ENCODE measurements around the gene MDFIC. TPM values are rescaled to one million over a fixed set of nuclear protein-coding genes. Genes with fewer than 3 reads are reported as not detected.

The MDFIC gene
- polyA plus RNA-seq, 1 of the 3 experiments (the other 2 are of a cell fraction), result 2.8 TPM

DNA sequence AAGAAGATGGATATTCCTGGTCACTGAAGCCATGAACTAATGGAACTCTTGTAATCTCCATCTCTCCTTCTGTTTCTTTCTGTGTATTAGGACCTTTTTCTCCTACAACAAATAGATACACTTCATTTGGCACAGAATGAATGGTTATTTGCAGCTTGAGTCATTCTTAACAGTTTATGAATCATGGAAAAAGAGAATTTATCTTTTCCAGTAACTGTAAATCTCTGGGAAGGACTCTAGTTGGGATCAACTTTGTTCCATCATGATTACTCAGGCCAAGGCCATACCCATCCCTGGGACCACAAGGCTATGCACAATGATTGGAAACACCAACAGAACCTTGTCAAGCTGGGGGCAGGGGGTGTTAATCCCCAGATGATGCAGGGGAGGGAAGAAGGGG lies 36.1 kb upstream of the MDFIC start:
- H2AFZ ChIP-seq (ENCODE audit: low read depth), result no peak overlapping the region
- H3K9me3 ChIP-seq, result no peaks in the 10 kb centered on the region
- ChIA-PET POLR2A (no interaction called here), CTCF (no interaction called here)
- no peak overlapping the region for H3K4me2 ChIP-seq
- TF ChIP-seq SMC3 (IDR thresholded peaks at IDR 0.05; ENCODE audit: low read depth, low read length), result no peak
- peak; percentile 33; the same call in 1 of the 2 replicates for TF ChIP-seq ZBTB33 (IDR thresholded peaks at IDR 0.05; ENCODE audit: borderline replicate concordance, low read depth)
- TF ChIP-seq TCF12 (IDR thresholded peaks at IDR 0.05), result peak; percentile 51; the same call in 1 of the 2 replicates
- no peak for TF ChIP-seq GABPA (IDR thresholded peaks at IDR 0.05; ENCODE audit: low read depth)
- TF ChIP-seq EZH2phosphoT487 (IDR thresholded peaks at IDR 0.05; ENCODE audit: borderline replicate concordance, low read depth), result no peak
- peak; percentile 62 for TF ChIP-seq NFIC (IDR thresholded peaks at IDR 0.05; ENCODE audit: borderline replicate concordance)
- no peak for TF ChIP-seq MEF2A (IDR thresholded peaks at IDR 0.05; ENCODE audit: borderline replicate concordance, low read depth)
- peak in 1 of 2 experiments; percentile 59; a peak in 1 of 4 replicates for TF ChIP-seq EP300 (IDR thresholded peaks at IDR 0.05; ENCODE audit: borderline replicate concordance in 1 of 2, low read depth in 1 of 2, low read length in 1 of 2)
- TF ChIP-seq FOXM1 (IDR thresholded peaks at IDR 0.05; ENCODE audit: low read depth), result no peak
- no peak for TF ChIP-seq FOXJ3 (CRISPR knock-in tag; IDR thresholded peaks at IDR 0.05)
- TF ChIP-seq RAD21 (IDR thresholded peaks at IDR 0.05; ENCODE audit: low read length), result no peak
- peak; percentile 65; the same call in 1 of the 2 replicates for TF ChIP-seq FOSL2 (IDR thresholded peaks at IDR 0.05; ENCODE audit: borderline replicate concordance, low read depth)
- TF ChIP-seq POLR2AphosphoS5 (IDR thresholded peaks at IDR 0.05; ENCODE audit: low read depth, low read length), result no peak
- no peak for TF ChIP-seq YY1 (IDR thresholded peaks at IDR 0.05; ENCODE audit: low read depth)
- no peak for TF ChIP-seq TEAD4 (IDR thresholded peaks at IDR 0.05; ENCODE audit: borderline replicate concordance, insufficient read depth)
- peak; percentile 69 for TF ChIP-seq JUND (IDR thresholded peaks at IDR 0.05)
- no peak for TF ChIP-seq USF1 (IDR thresholded peaks at IDR 0.05; ENCODE audit: borderline replicate concordance, low read depth)
- no peak for TF ChIP-seq RXRA (IDR thresholded peaks at IDR 0.05; ENCODE audit: borderline replicate concordance, low read depth)
- TF ChIP-seq SIN3A (IDR thresholded peaks at IDR 0.05; ENCODE audit: borderline replicate concordance, low read depth, low read length), result no peak
- peak; percentile 52; the same call in 1 of the 2 replicates for TF ChIP-seq PBX3 (IDR thresholded peaks at IDR 0.05)
- no peak for TF ChIP-seq RFX5 (IDR thresholded peaks at IDR 0.05; ENCODE audit: low read length)
- TF ChIP-seq GATA2 (CRISPR knock-in tag; IDR thresholded peaks at IDR 0.05), result no peak
- no peak for TF ChIP-seq CHD2 (IDR thresholded peaks at IDR 0.05; ENCODE audit: low read length, partially characterized antibody)
- TF ChIP-seq RCOR1 (IDR thresholded peaks at IDR 0.05; ENCODE audit: low read length), result no peak
- H3K9ac ChIP-seq, result no peak overlapping the region
- H3K36me3 ChIP-seq (replicated peaks in 1 of 2; ENCODE audit: control insufficient read depth in 1 of 2, insufficient read depth in 2 of 2, low read length in 1 of 2), result no peaks in the 10 kb centered on the region
- H3F3A ChIP-seq (replicated peaks; ENCODE audit: insufficient read depth), result peaks cover 4% of the 10 kb centered on the region
- H3K79me2 ChIP-seq (ENCODE audit: insufficient read depth), result no peaks in the 10 kb centered on the region; the same call in 1 of the 2 replicates
- H3K9me2 ChIP-seq, result no peaks in the 10 kb centered on the region
- no peak overlapping the region for H3K4me3 ChIP-seq (ENCODE audit: low read depth in 2 of 2, low read length in 1 of 2)
- H3K27ac ChIP-seq (ENCODE audit: low read depth in 2 of 2, low read length in 1 of 2), result peak overlapping the region in 1 of 2 experiments; percentile 21; a peak in 2 of 4 replicates
- H3K4me1 ChIP-seq (ENCODE audit: control insufficient read depth in 1 of 2, insufficient read depth in 2 of 2, low read depth in 1 of 2, low read length in 1 of 2), result peaks cover 0 to 3% of the 10 kb centered on the region in 2 experiments; a peak in 1 of 4 replicates
- no peaks in the 10 kb centered on the region for H3K27me3 ChIP-seq (ENCODE audit: insufficient read depth)
- no peaks in the 10 kb centered on the region for H4K20me1 ChIP-seq (ENCODE audit: insufficient read depth)
- no peak for DNase-seq
